Measurements from ENCODE around the gene PRDX3. TPM values are rescaled to one million over a fixed set of nuclear protein-coding genes. Genes with fewer than 3 reads are reported as not detected.
A peak's percentile ranks its signal among the peaks of the same experiment; 100 is the strongest.

The PRDX3 gene
- polyA plus RNA-seq, 2 of the 4 experiments (the other 2 are of a cell fraction), result 432 to 673 TPM

- Histone ChIP-seq H3K4me1 (peaks cover 28% of the 10 kb centered on the region), H3K9me3 (no peaks in the 10 kb centered on the region), H3K27ac (peak overlapping the region; percentile 98 to 99), H3K4me3 (peak overlapping the region; percentile 66), H3K4me2 (peak overlapping the region; percentile 95)
- TF ChIP-seq FOXS1 (CRISPR knock-in tag; IDR thresholded peaks at IDR 0.05), result no peak
- TF ChIP-seq NFE2L2 (conservative IDR thresholded peaks at IDR 0.05; ENCODE audit: low read length), result no peak
- TF ChIP-seq MAX (IDR thresholded peaks at IDR 0.05), result 0 out of 2 replicates have a peak, but pooled peaks have one; percentile 35
- 40% methylated on average over 17 of the region's 17 CpGs for WGBS (ENCODE audit: missing lambda C conversion rate)
- peak; percentile 64 to 69 for DNase-seq (ENCODE audit: low read depth in 1 of 2, low spot score in 1 of 2)
- FAIRE-seq, result no peak
- CTCF ChIA-PET, result interaction anchor here (0.6 to 16.9 kb wide), 84 partner anchors 6 to 470 kb away, joined by 3 to 283 read pairs (median 6); partner anchors contain the start of gene RGS10
- peak; percentile 10 to 31; a peak in 3 of 6 replicates for ATAC-seq
- POLR2A ChIA-PET, result interaction anchor here (0.5 to 2.1 kb wide), 10 partner anchors 27 to 391 kb away, joined by 3 to 9 read pairs (median 7); partner anchors contain the start of genes RGS10 and TIAL1
Measured at GRCh38 chr10:119205894-119206602, 27.4 kb upstream of the PRDX3 start.

- no peak for ATAC-seq
- WGBS (ENCODE audit: missing lambda C conversion rate), result 61% methylated on average over 4 of the region's 4 CpGs
- Histone ChIP-seq H3K9me3 (no peaks in the 10 kb centered on the region), H3K4me2 (no peak overlapping the region), H3K27ac (no peak overlapping the region), H3K4me1 (peaks cover 6% of the 10 kb centered on the region), H3K4me3 (no peak overlapping the region)
- CTCF ChIA-PET, result interaction anchor here (0.9 to 16.9 kb wide), 8 partner anchors 8 to 340 kb away, joined by 3 to 283 read pairs (median 56); no protein-coding TSS in a partner anchor
- POLR2A ChIA-PET, result interaction anchor here (0.5 to 0.9 kb wide), 2 partner anchors 242 to 400 kb away, joined by 3 read pairs; no protein-coding TSS in a partner anchor
- no peak for FAIRE-seq
- no peak for DNase-seq (ENCODE audit: low read depth in 1 of 2, low spot score in 1 of 2)
- TF ChIP-seq ZFP36 (IDR thresholded peaks at IDR 0.05; ENCODE audit: borderline replicate concordance, partially characterized antibody) (no peak), MAFK (IDR thresholded peaks at IDR 0.05; ENCODE audit: partially characterized antibody) (no peak), ZNF302 (CRISPR knock-in tag; IDR thresholded peaks at IDR 0.05) (no peak), MAX (IDR thresholded peaks at IDR 0.05) (no peak), EHMT2 (IDR thresholded peaks at IDR 0.05; ENCODE audit: low read depth) (no peak), EP300 (IDR thresholded peaks at IDR 0.05) (no peak), ZSCAN20 (CRISPR knock-in tag; IDR thresholded peaks at IDR 0.05) (no peak)
Measured at GRCh38 chr10:119203006-119203405, 24.4 kb upstream of the PRDX3 start.

GRCh38 chr10:119201233-119201632 lies 22.6 kb upstream of the PRDX3 start:
- FAIRE-seq, result no peak
- Histone ChIP-seq H3K9me3 (no peaks in the 10 kb centered on the region), H3K27ac (no peak overlapping the region), H3K4me3 (no peak overlapping the region), H3K4me2 (no peak overlapping the region), H3K4me1 (peaks cover 4% of the 10 kb centered on the region)
- ATAC-seq, result no peak
- WGBS (ENCODE audit: missing lambda C conversion rate), result 61% methylated on average over 1 of the region's 1 CpG
- TF ChIP-seq HDAC2 (IDR thresholded peaks at IDR 0.05) (no peak), RARB (CRISPR knock-in tag; IDR thresholded peaks at IDR 0.05) (no peak), HMGXB4 (CRISPR knock-in tag; IDR thresholded peaks at IDR 0.05; ENCODE audit: borderline replicate concordance) (no peak), RAD21 (conservative IDR thresholded peaks at IDR 0.05 in 1 of 2, IDR thresholded peaks at IDR 0.05 in 1 of 2) (no peak), CBX8 (IDR thresholded peaks at IDR 0.05) (no peak), EHF (CRISPR knock-in tag; IDR thresholded peaks at IDR 0.05) (no peak), RNF2 (IDR thresholded peaks at IDR 0.05; ENCODE audit: borderline replicate concordance, low read depth) (no peak), ELK1 (IDR thresholded peaks at IDR 0.05; ENCODE audit: low read depth, low read length) (no peak), RCOR1 (IDR thresholded peaks at IDR 0.05; ENCODE audit: low read depth, low read length) (no peak), FOSB (CRISPR knock-in tag; IDR thresholded peaks at IDR 0.05) (no peak), ZNF302 (CRISPR knock-in tag; IDR thresholded peaks at IDR 0.05) (no peak), KDM1A (IDR thresholded peaks at IDR 0.05; ENCODE audit: low read depth) (no peak), ATOH8 (CRISPR knock-in tag; IDR thresholded peaks at IDR 0.05; ENCODE audit: low read depth) (no peak)
- POLR2A ChIA-PET, result no interaction called here
- DNase-seq (ENCODE audit: low read depth in 1 of 2, low spot score in 1 of 2), result no peak
- CTCF ChIA-PET, result interaction anchor here (0.5 to 16.9 kb wide), 9 partner anchors 7 to 342 kb away, joined by 3 to 283 read pairs (median 37); partner anchors contain the start of genes GRK5 and RGS10

Measured in A549 (cell line).